CD4-positive, alpha-beta T cell (primary cell): Measurements from ENCODE around the gene GADL1. TPM values are rescaled to one million over a fixed set of nuclear protein-coding genes. Genes with fewer than 3 reads are reported as not detected.

Experiments used
- ATAC-seq: fragments of 200-7000 bp; cut with Tn5 transposase; one replicate; pipeline ENCODE4 v1.10.0; 2022; ENCODE audit warnings: mild to moderate bottlenecking; ENCODE audit not compliant: poor library complexity
- CTCF ChIA-PET: fragments of 350-600 bp; sonication (Branson Sonifier 250); formaldehyde crosslinking; loops from one replicate; lab custom pipeline; 2021; ENCODE audit warnings: antibody characterized with exemption, inconsistent platforms; lab: Charles Lee
- POLR2A ChIA-PET: fragments of 350-600 bp; sonication (Branson Sonifier 250); formaldehyde crosslinking; loops from one replicate; lab custom pipeline; 2021; ENCODE audit warnings: antibody characterized with exemption, inconsistent platforms; lab: Charles Lee
- DNase-seq, 14 experiments: peaks; one replicate each; pipeline ENCODE4 v3.0.0-alpha.2; 2013 to 2020; ENCODE audit warnings: mixed read lengths in 2 of 14
- H3K27ac ChIP-seq, 2 donors: one replicate each; pipeline versions ENCODE4 v1.5.1 to v1.7.0; 2013; ENCODE audit warnings: low read length in 2 of 2, low read depth in 1 of 2, mild to moderate bottlenecking in 1 of 2
- H3K27me3 ChIP-seq, 2 experiments: 1 replicate in 1 of 2; 2 replicates in 1 of 2; pipeline versions ENCODE4 v1.6.1 to v1.7.0; 2013; ENCODE audit warnings: low read length in 2 of 2, control low read depth in 1 of 2, mild to moderate bottlenecking in 1 of 2, moderate library complexity in 1 of 2; ENCODE audit not compliant: insufficient read depth in 2 of 2, control insufficient read depth in 1 of 2
- H3K36me3 ChIP-seq: one replicate; pipeline ENCODE4 v1.6.1; 2013; ENCODE audit warnings: low read length, control low read depth; ENCODE audit not compliant: insufficient read depth
- H3K4me1 ChIP-seq: one replicate; pipeline ENCODE4 v1.6.1; 2013; ENCODE audit warnings: low read length, control low read depth; ENCODE audit not compliant: insufficient read depth
- H3K4me3 ChIP-seq: one replicate; pipeline ENCODE4 v1.5.1; 2013; ENCODE audit warnings: mild to moderate bottlenecking, low read length, moderate library complexity
- H3K9me3 ChIP-seq, 2 experiments: 1 replicate in 1 of 2; 2 replicates in 1 of 2; pipeline versions ENCODE4 v1.6.1 to v1.7.0; 2013; ENCODE audit warnings: low read length in 2 of 2, mild to moderate bottlenecking in 2 of 2, control low read depth in 1 of 2, moderate library complexity in 1 of 2; ENCODE audit not compliant: control insufficient read depth in 1 of 2, insufficient read depth in 1 of 2
- H3K27ac Mint-ChIP-seq: one replicate; pipeline ENCODE4 v1.8.0; 2020; ENCODE audit warnings: mixed read lengths
- H3K27me3 Mint-ChIP-seq: one replicate; pipeline ENCODE4 v1.8.0; 2021; ENCODE audit warnings: mixed read lengths
- H3K36me3 Mint-ChIP-seq: one replicate; pipeline ENCODE4 v1.8.0; 2021; ENCODE audit warnings: low read depth, mixed read lengths
- H3K4me1 Mint-ChIP-seq: one replicate; pipeline ENCODE4 v1.8.0; 2021; ENCODE audit warnings: low read depth, mixed read lengths
- H3K4me3 Mint-ChIP-seq: one replicate; pipeline ENCODE4 v1.8.0; 2020; ENCODE audit warnings: mild to moderate bottlenecking, mixed read lengths
- H3K9me3 Mint-ChIP-seq: one replicate; pipeline ENCODE4 v1.8.0; 2020; ENCODE audit warnings: mixed read lengths
- CTCF ChIP-seq: fragments of 200-600 bp; IDR thresholded peaks from one replicate; pipeline ENCODE4 v1.8.0; 2022; ENCODE audit warnings: antibody characterized with exemption, mild to moderate bottlenecking
- intact Hi-C, 2 experiments: fragments of 100-400 bp; cut with DNase I in 1 of 2; cut with micrococcal nuclease in 1 of 2; formaldehyde crosslinking; loops; one replicate each; pipeline versions ENCODE4 v1.15.1 to v1.9.0; 2023 to 2025; cut with DNase I, micrococcal nuclease
- total RNA-seq, 174 experiments: library from RNA in 2 of 174; stranded (reverse) in 2 of 174; gene quantifications; one replicate each; pipeline ENCODE4 v1.2.3 and lab custom pipeline; 2021 to 2026

Gene GADL1
- total RNA-seq, 2 experiments from 2014 or later = not detected

- no peaks in the 10 kb centered on the region for H3K9me3 Mint-ChIP-seq
- POLR2A ChIA-PET = interaction anchor here (0.9 to 1.3 kb wide), 2 partner anchors 10 to 52 kb away, joined by 3 to 4 read pairs; no protein-coding TSS in a partner anchor
These were observed 161.3 kb downstream of the GADL1 start for GRCh38 chr3:30733209-30733608.

GRCh38 chr3:30730967-30731366 is 163.5 kb downstream of the GADL1 start:
- peak overlapping the region; percentile 23 for H3K4me3 Mint-ChIP-seq
- ChIA-PET CTCF (no interaction called here), POLR2A (interaction anchor here (0.8 to 1.2 kb wide), 2 partner anchors 8 to 32 kb away, joined by 3 read pairs; no protein-coding TSS in a partner anchor)
- H3K4me1 Mint-ChIP-seq = peaks cover 57% of the 10 kb centered on the region
- no peak for DNase-seq
- Histone ChIP-seq H3K36me3 (no peaks in the 10 kb centered on the region), H3K27ac (no peak overlapping the region), H3K4me3 (no peak overlapping the region), H3K9me3 (no peaks in the 10 kb centered on the region), H3K4me1 (no peaks in the 10 kb centered on the region), H3K27me3 (no peaks in the 10 kb centered on the region)
- no peak for TF ChIP-seq CTCF
- no peak for ATAC-seq
- no peaks in the 10 kb centered on the region for H3K9me3 Mint-ChIP-seq
- H3K27me3 Mint-ChIP-seq = no peaks in the 10 kb centered on the region
- intact Hi-C loops = no loop called here
- H3K27ac Mint-ChIP-seq = peak overlapping the region; percentile 31
- H3K36me3 Mint-ChIP-seq = no peaks in the 10 kb centered on the region

More at GRCh38 chr3:30733209-30733608, 161.3 kb downstream of the GADL1 start:
- Histone ChIP-seq H3K36me3 (no peaks in the 10 kb centered on the region), H3K27ac (no peak overlapping the region), H3K4me3 (no peak overlapping the region), H3K4me1 (no peaks in the 10 kb centered on the region), H3K27me3 (no peaks in the 10 kb centered on the region), H3K9me3 (no peaks in the 10 kb centered on the region)
- TF ChIP-seq CTCF = no peak
- DNase-seq (no peak), ATAC-seq (no peak)
- no peak overlapping the region for H3K4me3 Mint-ChIP-seq
- H3K27me3 Mint-ChIP-seq = no peaks in the 10 kb centered on the region
- H3K4me1 Mint-ChIP-seq = peaks cover 63% of the 10 kb centered on the region
- no peak overlapping the region for H3K27ac Mint-ChIP-seq
- intact Hi-C loops = no loop called here
- CTCF ChIA-PET = interaction anchor here (2.1 kb wide), 1 partner anchor 10 kb away, joined by 5 read pairs; no protein-coding TSS in a partner anchor
- H3K36me3 Mint-ChIP-seq = no peaks in the 10 kb centered on the region

GRCh38 chr3:30729936-30730335 is 164.5 kb downstream of the GADL1 start:
- ATAC-seq (no peak), DNase-seq (no peak)
- H3K27me3 ChIP-seq = no peaks in the 10 kb centered on the region
- no peaks in the 10 kb centered on the region for H3K27me3 Mint-ChIP-seq
- H3K9me3 ChIP-seq = no peaks in the 10 kb centered on the region
- intact Hi-C loops = no loop called here
- no peaks in the 10 kb centered on the region for H3K36me3 Mint-ChIP-seq
- no peak overlapping the region for H3K4me3 ChIP-seq
- H3K9me3 Mint-ChIP-seq = no peaks in the 10 kb centered on the region
- ChIA-PET CTCF (interaction anchor here (1.1 kb wide), 1 partner anchor 411 kb away, joined by 3 read pairs; no protein-coding TSS in a partner anchor), POLR2A (interaction anchor here (1.0 kb wide), 1 partner anchor 803 kb away, joined by 3 read pairs; the partner anchor contains the start of gene STT3B)
- H3K36me3 ChIP-seq = no peaks in the 10 kb centered on the region
- TF ChIP-seq CTCF = no peak
- H3K27ac Mint-ChIP-seq = peak overlapping the region; percentile 37
- H3K4me3 Mint-ChIP-seq = no peak overlapping the region
- peaks cover 55% of the 10 kb centered on the region for H3K4me1 Mint-ChIP-seq
- no peaks in the 10 kb centered on the region for H3K4me1 ChIP-seq
- H3K27ac ChIP-seq = no peak overlapping the region
